Stimulated activated CD4-positive, alpha-beta T cell treated with anti-CD3 and anti-CD28 coated beads, Interleukin-4, amount 100 ng/mL, for 48 hours (primary cell): ENCODE data around the gene AK5.

Experiments
- DNase-seq, 2 donors: peaks; one replicate each; pipeline ENCODE4 v3.0.0-alpha.2; 2020; ENCODE audit warnings: low read depth in 2 of 2

The AK5 gene

DNA sequence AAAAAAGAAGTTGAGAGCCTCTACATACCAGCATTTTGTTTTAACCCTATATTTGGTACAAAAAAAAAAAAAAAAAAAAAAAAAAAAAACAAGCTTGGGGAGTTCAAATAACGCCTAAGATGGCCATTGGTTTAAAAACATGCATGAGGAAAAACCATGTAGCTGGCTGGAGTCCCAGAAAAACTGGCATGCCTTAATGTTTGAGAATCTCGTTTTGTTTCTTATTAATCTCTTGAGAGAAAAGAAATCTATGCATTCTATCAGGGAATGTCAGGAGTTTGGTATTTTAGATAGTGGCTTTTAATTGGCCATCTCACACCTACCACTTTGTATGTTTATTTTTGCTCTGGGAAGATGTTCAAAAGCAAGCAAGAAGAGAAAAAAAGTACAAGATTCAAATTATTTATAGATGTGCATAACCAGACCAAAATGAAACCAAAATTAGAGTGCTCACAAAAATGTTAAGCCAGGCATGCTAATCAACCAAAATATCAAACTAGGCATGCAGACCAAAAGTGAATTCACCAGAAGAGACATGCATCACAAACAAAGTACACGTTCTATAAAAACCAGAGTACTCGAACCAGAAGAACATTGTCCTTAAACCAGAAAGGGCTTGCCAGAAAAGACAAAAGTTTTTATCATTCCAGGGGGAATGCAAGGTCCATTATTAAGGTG, 156.6 kb downstream of the AK5 start:
- no peak for DNase-seq

DNA sequence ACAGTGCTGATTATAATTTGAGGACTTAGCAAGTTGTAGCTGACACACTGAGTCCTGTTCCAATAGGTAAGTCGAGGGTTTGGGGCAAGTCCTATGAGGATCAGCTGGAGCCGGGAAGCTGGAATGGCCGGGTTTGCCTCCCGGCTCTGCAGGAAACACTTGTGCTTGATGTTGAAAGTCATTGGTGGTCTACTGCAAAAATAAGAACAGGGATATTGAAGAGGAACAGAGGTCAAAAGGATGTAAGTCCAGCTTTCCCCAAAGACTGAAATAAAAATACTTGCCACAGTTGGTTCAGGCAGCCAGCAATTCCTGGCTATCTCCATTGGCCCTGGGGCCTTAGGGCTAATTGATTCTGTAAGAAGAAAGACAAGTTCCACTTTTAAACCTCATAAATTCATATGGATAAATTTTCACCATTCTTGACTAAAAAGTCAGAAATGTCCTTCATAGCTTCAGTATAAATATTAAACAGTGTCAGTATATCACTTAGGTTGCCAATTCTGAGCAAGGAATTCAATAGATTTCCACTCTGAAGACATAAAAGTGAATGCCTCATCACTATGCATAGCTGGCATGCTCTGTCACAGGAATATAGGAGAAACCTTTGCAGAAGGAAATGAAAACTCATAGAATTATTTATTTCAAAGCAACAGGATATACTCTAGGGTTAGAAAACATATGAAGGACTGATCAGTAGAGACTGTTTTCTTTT, 165.2 kb downstream of the AK5 start:
- DNase-seq = no peak

- DNase-seq = no peak
Measured at GRCh38 chr1:77447669-77448068, 165.8 kb downstream of the AK5 start.

DNA sequence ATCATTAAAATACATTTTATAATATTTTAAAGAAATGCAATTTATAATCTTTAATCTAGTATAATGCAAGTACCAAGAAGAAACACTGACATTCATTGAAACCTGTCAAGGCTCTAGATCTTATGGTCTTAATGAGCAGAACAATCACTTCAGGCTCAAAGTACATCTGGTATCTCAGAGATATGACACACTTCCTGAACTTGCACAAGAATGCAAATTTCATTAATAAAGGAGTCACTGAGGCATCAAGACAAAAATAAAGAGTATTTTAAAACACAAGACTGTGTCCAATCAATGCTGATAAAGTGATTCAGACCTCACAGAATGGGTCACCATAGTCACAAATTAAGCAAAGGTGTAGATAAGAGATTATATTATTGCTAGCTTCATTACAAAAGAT, 178.1 kb downstream of the AK5 start:
- DNase-seq = no peak

DNA sequence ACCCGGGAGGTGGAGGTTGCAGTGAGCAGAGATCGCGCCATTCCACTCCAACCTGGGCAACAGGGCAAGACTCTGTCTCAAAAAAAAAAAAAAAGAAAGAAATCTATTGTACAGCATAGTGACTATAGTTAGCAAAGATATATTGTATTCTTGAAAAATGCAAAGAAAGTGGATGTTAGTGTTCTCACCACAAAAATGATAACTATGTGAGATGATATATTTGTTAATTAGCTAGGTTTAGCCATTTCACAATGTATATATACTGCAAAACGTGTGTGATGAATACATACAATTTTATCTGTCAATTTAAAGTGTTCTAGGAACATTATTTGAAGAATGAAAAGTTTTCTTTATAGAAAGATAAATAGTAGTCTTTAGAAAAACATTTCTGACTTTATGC, 179.9 kb downstream of the AK5 start:
- DNase-seq = no peak

GRCh38 chr1:77463216-77463615, 181.4 kb downstream of the AK5 start:
- no peak for DNase-seq

DNA sequence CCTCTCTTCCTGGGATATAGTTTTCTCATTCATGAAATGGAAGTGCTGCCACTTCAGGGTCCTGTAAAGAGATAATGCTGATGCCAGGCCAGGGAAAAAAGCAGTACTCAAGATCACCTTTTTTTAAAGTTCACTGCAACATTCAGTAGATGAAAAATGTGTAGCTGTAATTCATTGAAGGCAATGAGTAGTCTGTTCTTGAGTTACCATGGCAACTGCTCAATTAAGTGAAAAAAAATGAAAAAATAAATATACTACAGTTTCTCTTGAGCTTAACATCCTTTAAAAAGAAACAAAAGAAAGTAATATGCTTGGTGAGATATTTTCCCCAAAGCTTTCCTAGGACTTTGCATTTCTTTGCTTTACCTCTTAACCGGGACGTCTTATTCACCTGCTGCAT, 183.3 kb downstream of the AK5 start:
- no peak for DNase-seq

GRCh38 chr1:77465922-77466321, 184.1 kb downstream of the AK5 start:
- no peak for DNase-seq

- DNase-seq = no peak
Measured at GRCh38 chr1:77467021-77467595, 185.3 kb downstream of the AK5 start.

GRCh38 chr1:77467741-77468140, 185.9 kb downstream of the AK5 start:
- DNase-seq = no peak

DNA sequence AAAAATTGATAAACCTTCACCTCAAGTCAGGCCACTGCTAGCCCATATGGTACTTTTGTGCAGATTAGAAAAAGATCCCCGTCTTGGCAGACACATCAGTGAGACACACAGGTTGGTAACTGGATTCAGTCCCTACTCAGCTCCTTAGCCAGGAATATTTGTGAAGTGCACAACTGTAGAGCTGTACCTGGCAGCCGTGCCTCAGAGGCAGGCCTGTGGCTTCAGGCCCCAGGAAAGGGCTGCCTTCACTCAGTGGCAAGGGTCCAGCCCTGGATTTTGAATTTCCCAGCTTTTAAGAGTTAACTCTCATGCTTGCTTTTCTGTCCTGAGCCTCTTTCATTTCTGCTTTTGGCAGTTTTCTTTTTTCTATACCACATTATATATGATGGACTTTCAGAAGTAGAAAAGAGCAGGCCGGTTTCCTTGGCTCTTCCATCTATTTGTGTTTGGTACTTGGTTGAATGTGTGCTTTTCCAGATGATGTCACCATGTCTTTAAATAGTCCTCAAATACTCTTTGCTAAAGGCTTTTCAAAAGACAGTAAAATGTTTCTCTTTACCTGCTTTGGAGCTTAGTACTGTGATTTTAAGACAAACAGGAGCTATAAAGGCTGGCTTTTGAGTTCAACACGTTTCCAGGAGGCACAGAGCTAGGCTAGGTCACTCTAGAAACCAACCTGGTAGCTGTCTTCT, 186.6 kb downstream of the AK5 start:
- DNase-seq = no peak

DNA sequence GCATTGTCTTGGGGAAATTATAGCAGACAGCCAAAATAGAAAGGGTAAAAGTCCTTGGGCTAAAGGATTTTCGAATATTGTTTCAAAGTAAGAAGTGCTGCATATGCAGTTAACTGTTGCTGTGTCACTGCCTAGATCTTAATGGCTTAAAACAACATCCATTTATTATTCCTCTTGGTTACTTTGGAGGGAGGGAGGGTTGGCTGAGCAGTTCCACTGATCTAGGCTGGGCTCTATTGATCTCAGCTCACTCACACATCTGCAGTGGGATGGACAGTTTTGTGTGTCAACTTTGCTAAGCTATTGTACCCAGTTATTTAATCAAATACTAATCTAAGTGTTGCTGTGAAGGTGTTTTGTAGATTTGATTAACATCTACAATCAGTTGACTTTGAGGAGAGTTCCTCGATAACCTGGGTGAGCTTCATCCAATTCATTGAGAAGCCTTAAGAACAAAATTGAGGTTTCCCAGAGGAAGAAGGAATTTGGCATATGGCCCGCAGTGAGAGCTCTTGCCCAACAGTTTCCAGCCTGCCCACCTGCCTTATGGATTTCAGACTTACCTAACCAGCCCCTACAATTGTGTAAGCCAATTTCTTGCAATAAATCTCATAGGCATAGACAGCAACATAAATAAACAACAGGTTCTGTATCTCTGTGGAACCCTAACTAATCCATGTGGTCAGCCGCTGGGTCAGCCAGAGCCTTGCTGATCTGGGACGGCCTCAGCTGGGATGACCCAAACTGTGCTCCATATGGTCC, 187.3 kb downstream of the AK5 start:
- no peak for DNase-seq

DNA sequence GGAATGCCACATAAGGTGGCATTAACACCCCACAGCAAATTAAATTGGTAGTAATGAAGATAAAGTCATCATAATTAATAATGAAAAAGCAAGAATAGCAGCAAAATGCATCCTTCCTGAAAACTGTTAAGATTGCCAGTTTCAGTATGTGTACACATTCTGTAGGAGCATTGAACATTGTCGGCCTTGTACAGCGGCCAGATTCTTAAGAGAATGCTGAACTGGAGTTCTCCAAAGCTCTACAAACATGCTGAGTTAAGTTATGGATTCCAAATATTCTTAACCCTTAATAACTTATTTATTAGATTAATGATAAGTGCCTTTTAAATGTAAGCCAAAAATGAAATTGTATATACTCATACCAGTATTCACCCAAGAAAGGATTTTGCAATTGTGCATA, 189.9 kb downstream of the AK5 start:
- no peak for DNase-seq

GRCh38 chr1:77473690-77474089, 191.9 kb downstream of the AK5 start:
- no peak for DNase-seq

DNA sequence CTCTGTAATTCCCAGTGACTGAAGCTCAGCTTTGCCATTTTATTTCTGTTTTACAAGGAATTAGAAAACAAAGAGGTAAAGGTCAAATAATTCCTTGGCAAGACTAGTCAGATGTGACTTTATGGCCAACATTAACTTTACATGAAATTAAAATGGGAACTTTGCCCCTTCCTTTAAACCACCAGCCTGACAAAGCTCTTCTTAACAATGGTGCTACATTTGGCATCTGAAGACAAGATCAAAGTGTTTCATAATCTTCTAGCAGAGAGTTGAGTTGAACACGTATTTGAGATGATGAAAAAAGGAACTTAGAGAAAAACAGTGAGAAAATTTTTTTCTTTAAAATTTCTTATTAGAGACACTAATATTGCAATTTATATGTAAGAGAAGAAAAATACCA, 193.8 kb downstream of the AK5 start:
- DNase-seq = no peak

- no peak for DNase-seq
Measured at GRCh38 chr1:77476475-77476874, 194.7 kb downstream of the AK5 start.

DNA sequence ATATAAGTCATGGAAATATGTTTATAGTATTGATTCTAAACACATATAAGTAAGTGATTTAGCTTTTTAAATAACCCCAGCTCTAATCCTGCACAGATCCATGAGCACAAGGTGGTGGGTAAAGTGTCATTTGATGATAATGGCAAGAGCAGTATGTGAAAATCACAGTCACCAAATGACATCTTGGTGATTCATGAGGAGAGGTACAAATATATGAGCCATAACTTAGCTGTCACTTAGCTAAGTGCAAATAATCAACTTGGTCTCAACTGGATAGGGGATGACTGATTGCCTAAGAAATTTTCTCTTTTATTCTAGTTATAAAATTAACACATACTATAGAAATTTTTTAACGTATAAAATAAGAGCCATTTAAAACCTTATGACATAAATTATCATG, 202.5 kb downstream of the AK5 start:
- no peak for DNase-seq

DNA sequence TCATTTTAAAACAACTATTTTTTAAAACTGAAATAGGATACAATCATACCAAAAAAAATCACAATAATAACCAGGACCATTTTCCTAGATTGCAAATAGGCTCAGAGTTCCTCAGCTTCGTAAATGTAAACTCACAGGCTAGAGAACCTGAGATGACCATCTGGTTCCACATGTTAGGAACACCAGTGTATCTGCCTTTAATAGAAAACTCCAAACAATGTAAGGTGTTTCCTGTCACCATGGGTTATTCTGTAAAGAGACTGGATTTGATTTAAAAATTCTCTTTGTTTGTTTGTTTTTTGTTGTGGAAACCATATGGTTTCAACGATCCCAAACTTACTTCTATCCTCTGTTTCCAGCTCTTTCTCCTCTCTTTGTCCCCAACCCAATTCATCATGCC, 203.1 kb downstream of the AK5 start:
- DNase-seq = no peak

GRCh38 chr1:77487631-77488030, 205.8 kb downstream of the AK5 start:
- DNase-seq = no peak

DNA sequence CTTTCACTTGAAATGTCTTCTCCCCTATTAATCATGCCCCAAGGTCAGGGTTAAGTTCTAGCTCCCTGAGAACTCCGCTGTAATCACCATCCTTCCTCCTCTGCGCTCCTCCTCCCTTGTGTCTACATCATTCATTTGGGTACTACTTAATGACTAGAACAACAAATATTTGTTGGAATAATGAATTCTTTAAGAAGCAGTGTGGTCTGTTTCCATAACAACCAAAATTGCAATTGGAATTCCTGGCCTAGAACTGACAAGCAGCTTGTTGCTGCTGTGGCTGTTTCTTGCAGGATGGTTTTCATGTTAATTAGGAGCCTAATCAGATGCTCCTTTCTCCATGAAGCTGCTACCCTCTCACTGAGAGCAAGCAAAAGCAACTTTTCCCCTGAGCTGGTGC, 208.1 kb downstream of the AK5 start:
- DNase-seq = no peak

GRCh38 chr1:77494026-77494425, 212.2 kb downstream of the AK5 start:
- DNase-seq = no peak

GRCh38 chr1:77498918-77499317, 217.1 kb downstream of the AK5 start:
- no peak for DNase-seq
